Heart right ventricle (tissue), 16 donors: Measurements from ENCODE around the gene IGSF21. TPM values are rescaled to one million over a fixed set of nuclear protein-coding genes. Genes with fewer than 3 reads are reported as not detected.

ENCODE experiments used
- ATAC-seq, 8 donors: fragments of 200-7000 bp; cut with Tn5 transposase; one replicate each; pipeline ENCODE4 v1.9.1; 2020; ENCODE audit warnings: mild to moderate bottlenecking in 8 of 8, moderate library complexity in 8 of 8, moderate number of reproducible peaks in 1 of 8
- DNase-seq, 2 donors: peaks; one replicate each; pipeline ENCODE4 v3.0.0-alpha.2; 2020
- H3K27ac ChIP-seq, 10 donors: fragments of 200-600 bp; sonication (generic) in 2 of 10; one replicate each; pipeline versions ENCODE4 v1.5.0 to v1.8.0; 2020 to 2022; ENCODE audit warnings: mild to moderate bottlenecking in 3 of 10
- H3K27me3 ChIP-seq, 7 donors: fragments of 200-600 bp; one replicate each; pipeline ENCODE4 v1.8.0; 2021 to 2022; ENCODE audit warnings: mild to moderate bottlenecking in 2 of 7
- H3K36me3 ChIP-seq, 9 donors: fragments of 200-600 bp; sonication (generic) in 1 of 9; one replicate each; pipeline versions ENCODE4 v1.5.0 to v1.8.0; 2020 to 2022; ENCODE audit warnings: mild to moderate bottlenecking in 2 of 9
- H3K4me1 ChIP-seq, 9 donors: fragments of 200-600 bp; sonication (generic) in 1 of 9; one replicate each; pipeline versions ENCODE4 v1.5.0 to v1.8.0; 2020 to 2022; ENCODE audit warnings: mild to moderate bottlenecking in 4 of 9
- H3K4me3 ChIP-seq, 10 donors: fragments of 200-600 bp; sonication (generic) in 2 of 10; one replicate each; pipeline versions ENCODE4 v1.5.0 to v1.8.0; 2020 to 2022; ENCODE audit warnings: mild to moderate bottlenecking in 7 of 10, moderate library complexity in 2 of 10
- H3K9me3 ChIP-seq, 11 donors: fragments of 200-600 bp in 10 of 11; sonication (generic) in 2 of 11; one replicate each; pipeline versions ENCODE4 v1.5.0 to v1.8.0; 2013 to 2022; ENCODE audit warnings: mild to moderate bottlenecking in 2 of 11, control low read depth in 1 of 11, moderate library complexity in 1 of 11
- WGBS, 2 donors: extraction: QIAGEN DNeasy Blood & Tissue Kit; methylation state at CpG; one replicate each; pipeline ENCODE4 v1.1.7; 2013; ENCODE audit warnings: inconsistent platforms in 1 of 2; 5-methylcytosine and 5-hydroxymethylcytosine counted together
- intact Hi-C, 10 donors: fragments of 100-400 bp; cut with DNase I; formaldehyde crosslinking; loops; one replicate each; pipeline versions ENCODE4 v1.11.1 to v1.14.2; 2022
- polyA plus RNA-seq, 2 donors: library from polyadenylated mRNA; stranded (reverse); fragments of 200-250 nt; gene quantifications; one replicate each; pipeline ENCODE4 v1.2.3, GENCODE V29; 2013
- total RNA-seq, 10 donors: library from RNA; stranded (reverse); fragmentation: NEBNext Ultra II Directional in 3 of 10; extraction: Animal tissue kit (Norgen Biotek cat#: 25700) in 3 of 10; gene quantifications; one replicate each; pipeline versions ENCODE4 v1.2.1 to v1.2.4, GENCODE V29; 2021 to 2023
- TF ChIP-seq, protein P1 (sequence below), 9 donors: fragments of 200-600 bp; sonication (generic) in 2 of 9; IDR thresholded peaks; one replicate each; pipeline versions ENCODE4 v1.5.0 to v1.8.0; 2021 to 2022; ENCODE audit warnings: antibody characterized with exemption in 9 of 9, mild to moderate bottlenecking in 5 of 9, moderate library complexity in 1 of 9
- donor health status: Arrhythmogenic right ventricular cardiomyopathy.
- donor health status: ischemic (EF 13 %, LVEDD 7.1; RV severe dilation, severe dysfunction).
- donor health status: healthy with polysubstance abuse.
- donor health status: DM: no; HTN: yes; CAD: no.
- donor health status: DM: no; HTN: no; CAD: no.
- donor health status: ischemic (EF 25% LVEDD 6.9; RV normal size, moderate dysfunction).
- donor health status: ischemic (EF 25% LVEDD 5.7; RV mildly dilated, moderate dysfunction).
- donor health status: healthy.
- donor health status: DM: yes; HTN: yes; CAD: no.
- donor health status: Ischemic cardiomyopathy.
- donor health status: ischemic (EF 35%, LVEDD 5.7; RV mildly dilated, moderate dysfunction).
- donor health status: nonischemic (EF 11% LVEDD 7.7; RV severe dilation, severe dysfunction).
- donor health status: DM: yes; HTN: yes; CAD: no.
- donor health status: PGD.
- donor health status: ischemic (EF 29% LVEDD 5.4; RV normal size, mild dysfunction).
- donor health status: nonischemic (EF 23%, LVEDD 6.1; RV moderate dilation, normal function).

Gene IGSF21
- total and polyA plus RNA-seq, 12 donors: 0.13 to 1.6 (median 0.51) TPM; not detected in 1

DNA sequence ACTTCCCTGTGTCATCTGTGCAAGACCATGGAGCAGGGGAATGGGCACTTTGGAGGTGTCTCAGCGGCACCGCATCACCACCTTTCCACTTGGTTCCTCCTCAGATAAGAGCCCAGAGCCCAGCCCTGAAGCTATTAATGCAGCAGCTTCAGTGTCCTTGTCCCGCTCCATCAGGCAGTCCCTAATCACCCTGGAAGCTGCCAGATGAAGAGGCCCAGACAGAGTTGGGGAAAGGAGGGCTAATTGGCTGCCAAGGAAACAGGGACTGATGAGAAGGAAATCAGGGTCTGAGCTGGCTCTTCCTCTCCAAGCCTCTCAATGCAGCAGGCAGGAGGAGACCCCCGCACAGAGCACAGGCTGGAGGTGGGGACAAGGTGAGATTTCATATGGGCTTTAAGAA lies 290.0 kb downstream of the IGSF21 start:
- Histone ChIP-seq H3K4me3 (no peak overlapping the region), H3K36me3 (no peaks in the 10 kb centered on the region), H3K27me3 (peaks cover 0 to 58% (median 41%) of the 10 kb centered on the region in 7 donors), H3K4me1 (no peaks in the 10 kb centered on the region), H3K27ac (no peak overlapping the region), H3K9me3 (no peaks in the 10 kb centered on the region)
- 42 to 53% methylated on average over 4 of the region's 4 CpGs for WGBS, 2 donors
- intact Hi-C loops: no loop called here
- TF ChIP-seq, protein P1, sequence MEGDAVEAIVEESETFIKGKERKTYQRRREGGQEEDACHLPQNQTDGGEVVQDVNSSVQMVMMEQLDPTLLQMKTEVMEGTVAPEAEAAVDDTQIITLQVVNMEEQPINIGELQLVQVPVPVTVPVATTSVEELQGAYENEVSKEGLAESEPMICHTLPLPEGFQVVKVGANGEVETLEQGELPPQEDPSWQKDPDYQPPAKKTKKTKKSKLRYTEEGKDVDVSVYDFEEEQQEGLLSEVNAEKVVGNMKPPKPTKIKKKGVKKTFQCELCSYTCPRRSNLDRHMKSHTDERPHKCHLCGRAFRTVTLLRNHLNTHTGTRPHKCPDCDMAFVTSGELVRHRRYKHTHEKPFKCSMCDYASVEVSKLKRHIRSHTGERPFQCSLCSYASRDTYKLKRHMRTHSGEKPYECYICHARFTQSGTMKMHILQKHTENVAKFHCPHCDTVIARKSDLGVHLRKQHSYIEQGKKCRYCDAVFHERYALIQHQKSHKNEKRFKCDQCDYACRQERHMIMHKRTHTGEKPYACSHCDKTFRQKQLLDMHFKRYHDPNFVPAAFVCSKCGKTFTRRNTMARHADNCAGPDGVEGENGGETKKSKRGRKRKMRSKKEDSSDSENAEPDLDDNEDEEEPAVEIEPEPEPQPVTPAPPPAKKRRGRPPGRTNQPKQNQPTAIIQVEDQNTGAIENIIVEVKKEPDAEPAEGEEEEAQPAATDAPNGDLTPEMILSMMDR (IDR thresholded peaks at IDR 0.05): no peak
- DNase-seq (no peak), ATAC-seq (no peak)

DNA sequence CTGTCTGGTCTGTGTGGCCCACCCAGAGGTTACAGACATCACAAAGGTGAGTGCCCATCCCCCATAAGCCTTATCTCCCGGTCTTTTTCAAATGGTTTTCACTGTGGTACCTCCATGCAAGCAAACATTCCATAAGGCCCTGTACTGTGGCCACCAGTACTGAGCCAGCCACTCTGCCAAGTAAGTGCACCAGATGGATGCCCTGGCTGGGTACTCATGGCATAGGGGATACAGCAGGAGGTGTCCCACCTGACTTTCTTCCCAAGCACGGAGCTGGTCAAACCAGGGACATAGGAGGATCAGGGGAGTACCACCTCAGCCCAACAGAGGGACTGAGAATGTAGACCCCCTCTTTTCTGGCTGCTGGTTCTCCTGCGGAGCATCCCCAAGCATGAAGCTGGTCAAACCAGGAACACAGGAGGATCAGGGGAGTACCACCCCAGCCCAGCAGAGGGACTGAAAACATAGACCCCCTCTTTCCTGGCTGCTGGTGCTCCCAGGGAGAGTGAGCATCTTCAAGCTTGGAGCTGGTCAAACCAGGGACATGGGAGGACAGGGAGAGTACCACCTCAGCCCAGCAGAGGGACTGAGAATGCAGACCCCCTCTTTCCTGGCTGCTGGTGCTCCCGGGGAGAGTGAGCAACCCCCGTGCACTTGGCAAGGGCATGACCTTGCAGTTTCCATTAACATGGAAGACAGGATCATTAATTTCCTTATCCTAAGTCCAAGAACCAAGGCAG lies 291.4 kb downstream of the IGSF21 start:
- intact Hi-C loops: no loop called here
- Histone ChIP-seq H3K9me3 (peaks cover 0 to under 1% (median 0%) of the 10 kb centered on the region in 11 donors), H3K4me1 (no peaks in the 10 kb centered on the region), H3K27ac (no peak overlapping the region), H3K4me3 (no peak overlapping the region), H3K27me3 (peaks cover 0 to 62% (median 39%) of the 10 kb centered on the region in 7 donors), H3K36me3 (no peaks in the 10 kb centered on the region)
- no peak for DNase-seq
- TF ChIP-seq, protein P1 (IDR thresholded peaks at IDR 0.05): no peak
- 45 to 52% methylated on average over 5 of the region's 5 CpGs for WGBS, 2 donors
- ATAC-seq: no peak

DNA sequence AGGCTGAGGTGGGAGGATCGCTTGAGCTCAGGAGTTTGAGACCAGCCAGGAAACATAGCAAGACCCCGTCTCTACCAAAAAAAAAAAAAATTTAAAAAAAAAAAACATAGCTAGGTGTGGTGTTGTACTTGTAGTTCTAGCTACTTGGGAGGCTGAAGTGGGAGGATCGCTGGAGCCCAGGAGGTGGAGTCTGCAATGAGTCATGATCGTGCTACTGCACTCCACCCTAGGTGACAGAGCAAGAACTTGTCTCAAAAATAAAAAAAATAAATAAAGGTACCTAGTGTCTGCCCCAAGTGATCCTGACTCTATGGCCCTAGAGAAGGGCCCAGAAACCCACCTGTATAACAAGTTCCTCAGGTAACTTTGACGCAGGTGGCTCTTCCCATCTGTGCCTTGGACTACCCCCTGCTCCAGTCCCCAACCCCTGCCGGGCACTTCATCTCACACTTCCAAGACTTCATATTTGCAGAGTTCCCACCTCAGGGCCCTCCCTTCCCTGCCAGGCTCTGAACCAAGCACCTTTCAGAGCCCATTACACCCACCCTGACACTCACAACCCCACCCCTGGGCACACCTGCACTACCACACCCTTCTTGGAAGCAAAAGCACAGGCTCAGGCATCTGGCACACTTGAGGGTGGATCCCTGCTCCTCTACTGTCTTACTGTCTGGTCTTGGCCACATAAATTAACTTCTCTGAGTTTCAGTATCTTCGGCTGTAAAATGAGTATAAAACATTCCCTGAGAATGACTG lies 292.9 kb downstream of the IGSF21 start:
- Histone ChIP-seq H3K9me3 (peaks cover 0 to 11% (median 0%) of the 10 kb centered on the region in 11 donors), H3K36me3 (no peaks in the 10 kb centered on the region), H3K4me3 (no peak overlapping the region), H3K27me3 (peaks cover 0 to 73% (median 45%) of the 10 kb centered on the region in 7 donors), H3K27ac (no peak overlapping the region), H3K4me1 (no peaks in the 10 kb centered on the region)
- intact Hi-C loops: no loop called here
- TF ChIP-seq, protein P1 (IDR thresholded peaks at IDR 0.05): no peak
- ATAC-seq (no peak), DNase-seq (no peak)
- 83 to 87% methylated on average over 7 of the region's 7 CpGs for WGBS, 2 donors

DNA sequence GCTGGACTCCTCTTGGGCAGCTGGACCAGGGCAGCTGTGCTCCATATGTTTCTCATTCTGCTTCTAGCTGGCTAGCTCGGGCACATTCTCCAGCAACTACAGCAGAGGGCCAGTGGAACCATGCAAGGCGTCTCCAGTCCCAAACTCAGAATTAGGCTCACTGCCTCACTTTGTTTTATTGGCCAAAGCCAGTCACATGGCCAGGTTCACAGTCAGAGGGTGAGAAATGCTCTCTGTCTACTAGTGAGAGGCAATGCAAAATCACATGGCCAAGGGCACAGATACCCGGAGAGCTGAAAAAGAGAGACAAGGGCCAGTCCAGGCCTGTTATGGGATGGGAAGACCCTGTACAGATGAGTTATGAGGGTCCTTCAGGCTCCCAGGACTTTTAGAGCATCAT lies 294.3 kb downstream of the IGSF21 start:
- Histone ChIP-seq H3K36me3 (no peaks in the 10 kb centered on the region), H3K27ac (no peak overlapping the region), H3K9me3 (peaks cover 0 to 11% (median 0%) of the 10 kb centered on the region in 11 donors), H3K4me1 (no peaks in the 10 kb centered on the region), H3K4me3 (no peak overlapping the region), H3K27me3 (peaks cover 0 to 72% (median 56%) of the 10 kb centered on the region in 7 donors)
- TF ChIP-seq, protein P1 (IDR thresholded peaks at IDR 0.05): no peak
- intact Hi-C loops: no loop called here
- DNase-seq (no peak), ATAC-seq (no peak)
- WGBS, 2 donors: 71 to 74% methylated on average over 3 of the region's 3 CpGs
